HepG2 (cell line): ENCODE measurements around the gene SRXN1. TPM values are rescaled to one million over a fixed set of nuclear protein-coding genes. Genes with fewer than 3 reads are reported as not detected.

Experiments
- ATAC-seq: fragments of 200-7000 bp; cut with Tn5 transposase; 3 replicates; pipeline ENCODE4 v1.9.1; 2020; ENCODE audit warnings: mild to moderate bottlenecking, moderate library complexity
- BruUV-seq: library from RNA; stranded (reverse); fragments of 400-500 nt; replicated peaks from 2 replicates; lab custom pipeline; 2021; lab: Mats Ljungman, UMichigan
- CTCF ChIA-PET: fragments of 300-600 bp; formaldehyde crosslinking; extraction: SDS; loops from one replicate; lab custom pipeline; 2021; ENCODE audit warnings: low total read pairs, inconsistent platforms, low intra/inter-chr PET ratio; lab: Yijun Ruan, JAX
- POLR2A ChIA-PET: fragments of 350-600 bp; sonication (Branson Sonifier 250); formaldehyde crosslinking; loops from one replicate; lab custom pipeline; 2020; ENCODE audit warnings: antibody characterized with exemption, inconsistent platforms; lab: Yijun Ruan, JAX
- DNase-seq: peaks from one replicate; pipeline ENCODE4 v3.0.0-alpha.2; 2015; ENCODE audit warnings: low spot score
- FAIRE-seq: peaks from 3 replicates; lab custom pipeline; 2011; peaks lifted over from hg19 to GRCh38; lab: Jason Lieb, UNC
- H2AFZ ChIP-seq: one replicate; pipeline ENCODE4 v1.6.1; 2011; ENCODE audit warnings: low read length, inconsistent platforms
- H3K27ac ChIP-seq: fragments of 300-600 bp; 3 replicates; pipeline ENCODE4 v1.8.0; 2011; ENCODE audit warnings: mixed run types, mild to moderate bottlenecking, mixed read lengths, low read length, inconsistent platforms; ENCODE audit not compliant: insufficient read depth; ENCODE audit errors: extremely low read length
- H3K27me3 ChIP-seq, 2 experiments: fragments of 200-600 bp in 1 of 2; 2 replicates in 1 of 2; 3 replicates in 1 of 2; pipeline versions ENCODE4 v1.6.0 to v1.8.0; 2011; ENCODE audit warnings: low read length in 2 of 2, mild to moderate bottlenecking in 2 of 2, moderate library complexity in 2 of 2, inconsistent platforms in 1 of 2; ENCODE audit not compliant: insufficient read depth in 2 of 2, control insufficient read depth in 1 of 2
- H3K36me3 ChIP-seq, 2 experiments: fragments of 200-600 bp in 1 of 2; replicated peaks in 1 of 2; 2 replicates in 1 of 2; 3 replicates in 1 of 2; pipeline versions ENCODE4 v1.5.1 to v1.8.0; 2011; ENCODE audit warnings: low read length in 2 of 2, inconsistent platforms in 1 of 2; ENCODE audit not compliant: insufficient read depth in 2 of 2, control insufficient read depth in 1 of 2
- H3K4me1 ChIP-seq: 2 replicates; pipeline ENCODE4 v1.5.1; 2012; ENCODE audit warnings: low read length, inconsistent platforms; ENCODE audit not compliant: insufficient read depth
- H3K4me2 ChIP-seq: 2 replicates; pipeline ENCODE4 v1.6.0; 2011; ENCODE audit warnings: low read depth, low read length, inconsistent platforms
- H3K4me3 ChIP-seq, 3 experiments: fragments of 200-600 bp in 1 of 3; sonication (generic), shearing (Covaris generic) in 1 of 3; replicated peaks in 1 of 3; 2 replicates each; pipeline ENCODE4 v1.5.1; 2011 to 2016; ENCODE audit warnings: low read length in 3 of 3, inconsistent platforms in 2 of 3, low read depth in 2 of 3, mild to moderate bottlenecking in 2 of 3, control low read depth in 1 of 3, mixed read lengths in 1 of 3; ENCODE audit not compliant: insufficient read depth in 1 of 3
- H3K79me2 ChIP-seq: one replicate; pipeline ENCODE4 v1.6.1; 2011; ENCODE audit warnings: low read length, inconsistent platforms; ENCODE audit not compliant: insufficient read depth
- H3K9ac ChIP-seq: 2 replicates; pipeline ENCODE4 v1.6.0; 2011; ENCODE audit warnings: mild to moderate bottlenecking, low read depth, low read length, inconsistent platforms; ENCODE audit not compliant: insufficient read depth
- H3K9me3 ChIP-seq: 2 replicates; pipeline ENCODE4 v1.5.1; 2012; ENCODE audit warnings: mild to moderate bottlenecking, low read length
- H4K20me1 ChIP-seq: 2 replicates; pipeline ENCODE4 v1.6.0; 2011; ENCODE audit warnings: inconsistent platforms, mild to moderate bottlenecking, low read length, moderate library complexity; ENCODE audit not compliant: insufficient read depth
- ATRX ChIP-seq: sonication (generic); formaldehyde crosslinking; IDR thresholded peaks from 2 replicates; pipeline ENCODE4 v1.4.0; 2020; ENCODE audit warnings: missing genetic modification reagents, borderline replicate concordance
- CREM ChIP-seq, 2 experiments: sonication (generic) in 1 of 2; formaldehyde crosslinking in 1 of 2; IDR thresholded peaks; 2 replicates each; pipeline versions ENCODE4 v1.4.0 to v1.6.1; 2016 to 2020; ENCODE audit warnings: antibody characterized with exemption in 1 of 2, mild to moderate bottlenecking in 1 of 2, missing genetic modification reagents in 1 of 2
- MED8 ChIP-seq: sonication (generic); formaldehyde crosslinking; IDR thresholded peaks from 2 replicates; pipeline ENCODE4 v1.8.1; 2023; ENCODE audit warnings: mild to moderate bottlenecking, missing genetic modification reagents; ENCODE audit not compliant: insufficient replicate concordance
- MEF2D ChIP-seq: sonication (generic); formaldehyde crosslinking; IDR thresholded peaks from 2 replicates; pipeline ENCODE4 v1.5.1; 2020; ENCODE audit warnings: mild to moderate bottlenecking, missing genetic modification reagents
- POLR2A ChIP-seq, 2 experiments: IDR thresholded peaks; 2 replicates each; pipeline ENCODE4 v1.6.1; 2011; ENCODE audit warnings: low read depth in 2 of 2, low read length in 2 of 2, mild to moderate bottlenecking in 1 of 2, moderate library complexity in 1 of 2; ENCODE audit not compliant: insufficient read depth in 1 of 2
- RCOR2 ChIP-seq: IDR thresholded peaks from 2 replicates; pipeline ENCODE4 v1.6.1; 2016; ENCODE audit warnings: missing biosample characterization, missing genetic modification reagents
- SP5 ChIP-seq: IDR thresholded peaks from 2 replicates; pipeline ENCODE4 v1.6.1; 2016; ENCODE audit warnings: low read depth, borderline replicate concordance
- ZNF101 ChIP-seq: sonication (generic); formaldehyde crosslinking; IDR thresholded peaks from 2 replicates; pipeline ENCODE4 v1.4.0; 2020; ENCODE audit warnings: mild to moderate bottlenecking, low read depth, missing genetic modification reagents, borderline replicate concordance
- ZNF512 ChIP-seq: sonication (generic); formaldehyde crosslinking; IDR thresholded peaks from 2 replicates; pipeline ENCODE4 v1.4.0; 2020; ENCODE audit warnings: mild to moderate bottlenecking, missing genetic modification reagents
- WGBS: methylation state at CpG from one replicate; pipeline ENCODE4 v1.1.6; 2017; ENCODE audit warnings: low lambda C conversion rate; 5-methylcytosine and 5-hydroxymethylcytosine counted together
- in situ Hi-C: cut with HindIII; loops from 2 replicates; pipeline ENCODE4 v1.10.0; 2017; ENCODE audit warnings: low pct_unique_long_range_greater_than_20kb; ENCODE audit not compliant: extremely low pct_ligation_motif_present
- intact Hi-C: fragments of 100-400 bp; cut with micrococcal nuclease; formaldehyde crosslinking; loops from one replicate; pipeline ENCODE4 v1.10.0; 2022; ENCODE audit not compliant: unreplicated experiment
- polyA plus RNA-seq, 8 experiments: library from polyadenylated mRNA; depleted of rRNA in 3 of 8; stranded (reverse) in 7 of 8; unstranded in 1 of 8; fragments of >200 nt; fragmentation: Illumina TruSeq in 4 of 8; extraction: Trizol in 4 of 8; gene quantifications; 2 replicates each; pipeline versions ENCODE4 v1.2.1 to v1.2.3, GENCODE V29; 2011 to 2016; ENCODE audit warnings: low read depth in 4 of 8, missing spikeins in 1 of 8, mixed read lengths in 1 of 8; ENCODE audit not compliant: insufficient read depth in 1 of 8
- total RNA-seq, 5 experiments: library from RNA; depleted of rRNA; stranded (reverse); fragments of >200 nt; fragmentation: Illumina TruSeq; extraction: Trizol; gene quantifications; 2 replicates each; pipeline ENCODE4 v1.2.3, GENCODE V29; 2016; ENCODE audit warnings: low read depth in 1 of 5

The SRXN1 gene
- total and polyA plus RNA-seq, 2 of the 13 experiments (the other 11 are each of a cell fraction or from before 2014, with no cell fraction given): 29.9 to 87.7 TPM

GRCh38 chr20:676967-677366 is 24.0 kb upstream of the SRXN1 start:
- BruUV-seq: no TSS peak
- FAIRE-seq (no peak), DNase-seq (no peak), ATAC-seq (no peak)
- Histone ChIP-seq H3K4me3 (no peak overlapping the region), H4K20me1 (peaks cover 27% of the 10 kb centered on the region; the same call in 1 of the 2 replicates), H3K27me3 (peaks cover 14 to 59% of the 10 kb centered on the region in 2 experiments; a peak in 4 of 5 replicates), H3K4me2 (no peak overlapping the region), H3K9me3 (no peaks in the 10 kb centered on the region), H3K79me2 (no peaks in the 10 kb centered on the region), H3K4me1 (peaks cover 5% of the 10 kb centered on the region; the same call in 1 of the 2 replicates), H3K9ac (no peak overlapping the region), H2AFZ (no peak overlapping the region), H3K27ac (no peak overlapping the region), H3K36me3 (no peaks in the 10 kb centered on the region)
- TF ChIP-seq POLR2A (IDR thresholded peaks at IDR 0.05; ENCODE audit: insufficient read depth in 1 of 2, low read depth in 2 of 2, low read length in 2 of 2) (no peak), RCOR2 (no peak), CREM (IDR thresholded peaks at IDR 0.05) (no peak), CREM (CRISPR knock-in tag; IDR thresholded peaks at IDR 0.05) (no peak), ZNF101 (no peak)
- intact Hi-C loops (loop anchor here (5.0 kb wide), 1 partner anchor 200 kb away; no protein-coding TSS in a partner anchor), in situ Hi-C loops (no loop called here)
- CTCF ChIA-PET: no interaction called here
- POLR2A ChIA-PET: no interaction called here
- WGBS: 43% methylated on average over 3 of the region's 3 CpGs

GRCh38 chr20:676315-676937 is 23.4 kb upstream of the SRXN1 start:
- no peaks in the 10 kb centered on the region for H3K36me3 ChIP-seq
- TF ChIP-seq MEF2D: no peak
- TF ChIP-seq ATRX (CRISPR knock-in tag): no peak
- TF ChIP-seq POLR2A (IDR thresholded peaks at IDR 0.05; ENCODE audit: insufficient read depth in 1 of 2, low read depth in 2 of 2, low read length in 2 of 2): no peak
- peak; percentile 12; the same call in 1 of the 2 replicates for TF ChIP-seq ZNF512 (CRISPR knock-in tag)
- TF ChIP-seq MED8 (CRISPR knock-in tag): no peak
- no peak for TF ChIP-seq SP5 (CRISPR knock-in tag)
- in situ Hi-C loops (no loop called here), intact Hi-C loops (loop anchor here (5.0 kb wide), 1 partner anchor 201 kb away; no protein-coding TSS in a partner anchor)
- FAIRE-seq (no peak), DNase-seq (no peak), ATAC-seq (no peak)
- no peak overlapping the region for H2AFZ ChIP-seq
- H3K27me3 ChIP-seq: peaks cover 15 to 63% of the 10 kb centered on the region in 2 experiments; a peak in 4 of 5 replicates
- no TSS peak for BruUV-seq
- ChIA-PET POLR2A (no interaction called here), CTCF (no interaction called here)
- H3K4me3 ChIP-seq: no peak overlapping the region
- H3K4me1 ChIP-seq: peaks cover 5% of the 10 kb centered on the region; the same call in 1 of the 2 replicates
- no peak overlapping the region for H3K27ac ChIP-seq
- peaks cover 27% of the 10 kb centered on the region; the same call in 1 of the 2 replicates for H4K20me1 ChIP-seq
- no peak overlapping the region for H3K9ac ChIP-seq
- WGBS: 33% methylated on average over 24 of the region's 24 CpGs
- H3K4me2 ChIP-seq: no peak overlapping the region
- no peaks in the 10 kb centered on the region for H3K79me2 ChIP-seq
- no peaks in the 10 kb centered on the region for H3K9me3 ChIP-seq
